GM11168 (cell line): ENCODE measurements around the gene SETBP1.
"Not testable (repeated sequence)": the region's sequence is repeated elsewhere in the genome, so short reads cannot be mapped to it uniquely, and the experiment has no call there.

Experiments used
- in situ Hi-C: fragments of 300-500 bp; cut with MboI; formaldehyde crosslinking; loops from one replicate; pipeline ENCODE4 v1.12.0; 2022; ENCODE audit warnings: low sequenced_read_pairs; ENCODE audit not compliant: unreplicated experiment

The SETBP1 gene

GRCh38 chr18:44778788-44779187 is 98.1 kb downstream of the SETBP1 start:
- in situ Hi-C loops, result no loop called here

- in situ Hi-C loops, result no loop called here
Observed at GRCh38 chr18:44779753-44780292, 99.1 kb downstream of the SETBP1 start.

- in situ Hi-C loops, result no loop called here
Observed at GRCh38 chr18:44781886-44782285, 101.2 kb downstream of the SETBP1 start.

GRCh38 chr18:44782617-44783016 is 101.9 kb downstream of the SETBP1 start:
- in situ Hi-C loops, result no loop called here

GRCh38 chr18:44783371-44783770 is 102.7 kb downstream of the SETBP1 start:
- in situ Hi-C loops, result no loop called here

GRCh38 chr18:44786257-44786656 is 105.6 kb downstream of the SETBP1 start:
- in situ Hi-C loops, result no loop called here

GRCh38 chr18:44786688-44787087 is 106.0 kb downstream of the SETBP1 start:
- in situ Hi-C loops, result no loop called here

GRCh38 chr18:44788334-44788733 is 107.6 kb downstream of the SETBP1 start:
- in situ Hi-C loops, result no loop called here

GRCh38 chr18:44789710-44790109 is 109.0 kb downstream of the SETBP1 start:
- in situ Hi-C loops, result no loop called here

GRCh38 chr18:44790860-44791259 is 110.2 kb downstream of the SETBP1 start:
- in situ Hi-C loops, result no loop called here

GRCh38 chr18:44791520-44791919 is 110.8 kb downstream of the SETBP1 start:
- in situ Hi-C loops, result no loop called here

GRCh38 chr18:44792456-44793061 is 111.9 kb downstream of the SETBP1 start:
- in situ Hi-C loops, result no loop called here

- in situ Hi-C loops, result no loop called here
Observed at GRCh38 chr18:44793194-44793593, 112.5 kb downstream of the SETBP1 start.

GRCh38 chr18:44793685-44794084 is 113.0 kb downstream of the SETBP1 start:
- in situ Hi-C loops, result no loop called here

- in situ Hi-C loops, result no loop called here
Observed at GRCh38 chr18:44795241-44795640, 114.6 kb downstream of the SETBP1 start.

GRCh38 chr18:44796429-44797428 is 116.0 kb downstream of the SETBP1 start:
- in situ Hi-C loops, result no loop called here

GRCh38 chr18:44798433-44799048 is 117.9 kb downstream of the SETBP1 start:
- in situ Hi-C loops, result no loop called here

GRCh38 chr18:44799382-44799906 is 118.8 kb downstream of the SETBP1 start:
- in situ Hi-C loops, result no loop called here

- in situ Hi-C loops, result no loop called here
Observed at GRCh38 chr18:44799907-44800421, 119.3 kb downstream of the SETBP1 start.

- in situ Hi-C loops, result not testable (repeated sequence)
Observed at GRCh38 chr18:44800766-44801165, 120.1 kb downstream of the SETBP1 start.
